Left forelimb (tissue), 1 donor: Measurements from ENCODE around the gene OR2A12.
A peak's percentile ranks its signal among the peaks of the same experiment; 100 is the strongest.
"Not testable (repeated sequence)": the region's sequence is repeated elsewhere in the genome, so short reads cannot be mapped to it uniquely, and the experiment has no call there.

Source experiments
- DNase-seq: peaks from one replicate; pipeline ENCODE4 v3.0.0-alpha.2; 2018; ENCODE audit warnings: low spot score

Gene OR2A12

DNA sequence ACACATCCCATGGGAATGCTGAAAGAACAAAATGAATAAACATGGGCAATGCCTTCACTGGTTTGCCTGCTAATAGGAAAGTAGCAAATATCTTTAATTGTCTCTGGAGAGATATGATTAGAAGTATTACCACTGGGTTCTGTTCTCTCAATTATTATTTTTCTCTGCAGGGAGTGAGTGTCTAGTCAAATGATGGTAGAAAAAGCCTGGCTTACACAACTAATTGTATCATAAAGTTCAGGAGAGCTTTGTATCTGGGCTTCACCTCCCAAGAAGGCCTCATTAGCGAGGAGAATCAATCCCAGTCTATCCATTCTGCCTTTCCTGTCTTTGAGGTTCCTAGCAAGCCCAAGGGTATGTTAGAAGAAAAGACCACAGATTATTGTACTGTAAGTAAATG lies 36.8 kb downstream of the OR2A12 start, which contains the start of gene OR2A14:
OR2A14 (plus strand) TSS at position 301 of the 400 bp plus-strand sequence. CDS start 5,937 bp downstream, outside the sequence.
- no peak for DNase-seq

DNA sequence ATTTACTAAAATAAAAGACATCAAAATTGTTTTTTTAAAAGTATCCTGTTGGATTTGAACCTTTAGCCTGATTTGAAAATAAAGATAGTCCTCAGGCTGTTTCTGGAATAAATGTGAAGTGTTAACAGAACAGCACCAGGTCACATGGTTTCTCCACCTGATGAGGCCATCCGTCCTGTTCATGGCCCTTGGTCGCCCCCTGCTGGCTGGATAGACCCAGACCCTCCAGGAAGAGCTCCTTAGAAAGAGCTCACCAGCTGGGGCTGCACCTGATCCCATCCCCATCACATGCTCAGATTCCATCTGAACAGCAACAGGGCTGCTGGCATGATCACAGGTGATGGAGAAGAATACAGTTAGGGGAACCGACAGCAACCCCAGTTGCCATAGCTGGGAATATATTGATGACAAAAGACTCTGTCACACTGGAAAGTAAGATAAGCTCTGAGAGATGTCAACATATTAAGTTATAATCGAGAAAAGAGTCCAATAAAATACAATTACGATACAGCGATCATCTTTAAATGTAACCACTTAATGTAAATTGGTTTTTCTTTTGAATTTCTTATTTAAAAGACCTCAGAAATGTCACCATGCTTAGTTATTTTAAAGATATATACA lies 41.7 kb downstream of the OR2A12 start:
- peak; percentile 78 for DNase-seq

DNA sequence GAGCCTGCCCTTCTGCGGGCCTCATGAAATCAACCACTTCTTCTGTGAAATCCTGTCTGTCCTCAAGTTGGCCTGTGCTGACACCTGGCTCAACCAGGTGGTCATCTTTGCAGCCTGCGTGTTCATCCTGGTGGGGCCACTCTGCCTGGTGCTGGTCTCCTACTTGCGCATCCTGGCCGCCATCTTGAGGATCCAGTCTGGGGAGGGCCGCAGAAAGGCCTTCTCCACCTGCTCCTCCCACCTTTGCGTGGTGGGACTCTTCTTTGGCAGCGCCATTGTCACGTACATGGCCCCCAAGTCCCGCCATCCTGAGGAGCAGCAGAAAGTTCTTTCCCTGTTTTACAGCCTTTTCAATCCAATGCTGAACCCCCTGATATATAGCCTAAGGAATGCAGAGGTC lies 43.5 kb downstream of the OR2A12 start:
- not testable (repeated sequence) for DNase-seq

DNA sequence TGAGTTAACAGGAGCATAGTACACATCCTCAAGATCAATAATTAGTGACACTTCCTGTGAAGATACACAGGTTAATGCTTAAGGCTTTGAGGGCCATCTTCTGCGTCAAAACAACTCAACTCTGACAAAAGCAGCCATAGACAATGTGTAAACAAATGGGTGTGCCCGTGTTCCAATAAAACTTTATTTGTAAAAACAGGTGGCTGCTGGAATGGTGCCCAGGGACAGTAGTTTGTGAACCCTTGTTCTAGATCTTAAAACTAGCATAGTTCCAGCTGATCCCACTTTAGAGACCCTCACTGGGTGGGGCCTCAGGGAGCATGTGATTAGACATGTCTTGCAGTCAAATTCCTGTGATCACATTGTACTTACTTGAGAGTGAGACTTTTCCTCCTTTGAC lies 44.7 kb downstream of the OR2A12 start:
- DNase-seq = no peak

DNA sequence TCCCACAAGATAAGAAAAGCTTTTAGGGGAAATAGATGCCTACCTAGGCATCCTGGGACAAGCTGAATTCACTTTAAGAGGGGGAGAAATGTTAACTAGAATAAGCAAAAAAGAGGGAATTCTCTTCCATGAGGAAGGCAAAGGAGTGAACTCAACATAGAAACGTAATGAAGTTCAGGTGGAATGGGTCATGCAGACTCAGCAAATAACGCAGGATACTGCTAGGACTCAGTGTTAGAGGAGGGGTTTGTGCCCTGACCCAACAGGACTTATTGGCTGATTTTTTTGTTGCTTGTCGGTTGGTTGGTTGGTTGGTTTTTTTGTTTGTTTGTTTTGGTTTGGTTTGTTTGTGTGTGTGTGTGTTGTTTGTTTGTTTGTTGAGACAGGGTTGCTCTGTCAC lies 46.2 kb downstream of the OR2A12 start:
- DNase-seq = no peak

DNA sequence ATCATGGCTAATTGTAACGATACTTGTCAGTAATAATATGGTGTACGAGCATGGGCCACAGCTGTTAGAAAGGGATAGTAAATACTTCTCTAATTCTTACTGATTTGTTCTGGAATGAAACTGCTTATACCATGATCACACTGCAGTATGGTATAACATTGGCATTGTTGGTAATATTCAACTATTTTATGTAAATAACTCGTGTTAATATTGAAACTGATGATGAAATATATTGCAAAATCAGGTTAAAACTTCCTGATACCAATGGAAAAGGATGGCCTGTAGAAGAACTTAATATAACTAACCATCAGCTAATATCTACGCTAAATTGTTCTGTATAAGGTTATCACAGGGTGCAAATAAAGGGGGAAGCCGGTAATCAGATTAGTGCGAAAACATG lies 47.2 kb downstream of the OR2A12 start:
- no peak for DNase-seq

DNA sequence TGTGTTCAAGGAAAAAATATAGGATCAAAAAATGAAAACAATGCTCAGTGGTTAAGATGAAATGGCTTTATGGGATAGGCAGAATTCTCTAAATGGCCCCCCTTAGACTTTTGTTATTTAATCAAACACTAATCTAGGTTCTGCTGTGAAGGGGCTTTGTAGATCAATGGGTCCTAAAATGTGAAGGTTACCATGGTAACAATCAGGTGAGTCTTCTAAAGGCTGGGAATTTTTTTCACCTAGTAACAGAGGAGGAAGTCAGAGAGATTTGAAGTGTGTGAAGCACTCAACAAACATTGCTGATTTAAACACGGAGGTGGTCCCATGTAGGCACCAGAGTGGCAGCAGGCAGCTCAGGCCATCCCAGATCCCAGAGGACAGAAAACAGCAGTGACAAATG lies 48.0 kb downstream of the OR2A12 start:
- no peak for DNase-seq

DNA sequence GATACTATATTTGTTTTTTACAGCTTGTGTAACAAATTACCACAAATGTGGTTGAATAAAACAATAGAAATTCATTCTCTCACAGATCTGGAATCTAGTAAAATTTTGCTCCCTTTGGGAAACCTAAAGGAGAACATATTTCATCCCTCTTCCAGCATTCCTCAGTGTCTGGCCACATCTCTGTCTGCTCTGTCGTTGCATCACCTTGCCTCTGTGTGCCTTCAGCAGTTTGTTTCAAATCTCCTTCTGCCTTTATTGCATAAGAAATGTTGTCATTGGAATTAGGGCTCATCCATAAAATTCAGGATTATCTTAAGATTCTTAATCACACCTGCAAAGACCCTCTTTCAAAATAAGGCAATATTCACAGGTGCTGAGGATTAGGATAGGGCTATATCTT lies 51.4 kb downstream of the OR2A12 start:
- no peak for DNase-seq

DNA sequence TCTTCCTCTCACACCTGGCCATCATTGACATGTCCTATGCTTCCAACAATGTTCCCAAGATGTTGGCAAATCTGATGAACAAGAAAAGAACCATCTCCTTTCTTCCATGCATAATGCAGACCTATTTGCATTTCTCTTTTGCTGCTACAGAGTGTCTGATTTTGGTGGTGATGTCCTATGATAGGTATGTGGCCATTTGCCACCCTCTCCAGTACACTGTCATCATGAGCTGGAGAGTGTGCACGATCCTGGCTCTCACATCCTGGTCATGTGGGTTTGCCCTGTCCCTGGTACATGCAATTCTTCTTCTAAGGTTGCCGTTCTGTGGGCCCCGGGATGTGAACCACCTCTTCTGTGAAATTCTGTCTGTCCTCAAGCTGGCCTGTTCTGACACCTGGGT lies 56.1 kb downstream of the OR2A12 start:
- no peak for DNase-seq

DNA sequence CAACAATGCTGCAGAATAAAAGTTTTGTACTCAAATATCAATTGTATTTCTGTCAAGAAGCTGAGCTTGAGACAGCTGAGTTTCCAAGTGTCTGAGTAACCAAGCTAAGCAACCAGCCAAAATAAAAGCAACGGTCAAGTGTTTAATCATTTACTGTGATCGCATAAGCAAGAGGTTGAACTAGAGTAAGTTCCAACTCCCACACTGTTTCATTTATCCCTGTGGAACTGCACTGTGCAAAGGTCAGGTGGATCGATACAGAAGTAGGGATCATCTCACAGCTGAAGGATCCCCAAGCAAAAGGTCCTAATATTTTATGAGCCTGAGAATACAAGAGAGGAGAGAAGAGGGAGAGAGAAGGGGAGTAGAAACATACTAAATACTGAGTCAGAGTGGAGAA lies 58.3 kb downstream of the OR2A12 start:
- DNase-seq = no peak

DNA sequence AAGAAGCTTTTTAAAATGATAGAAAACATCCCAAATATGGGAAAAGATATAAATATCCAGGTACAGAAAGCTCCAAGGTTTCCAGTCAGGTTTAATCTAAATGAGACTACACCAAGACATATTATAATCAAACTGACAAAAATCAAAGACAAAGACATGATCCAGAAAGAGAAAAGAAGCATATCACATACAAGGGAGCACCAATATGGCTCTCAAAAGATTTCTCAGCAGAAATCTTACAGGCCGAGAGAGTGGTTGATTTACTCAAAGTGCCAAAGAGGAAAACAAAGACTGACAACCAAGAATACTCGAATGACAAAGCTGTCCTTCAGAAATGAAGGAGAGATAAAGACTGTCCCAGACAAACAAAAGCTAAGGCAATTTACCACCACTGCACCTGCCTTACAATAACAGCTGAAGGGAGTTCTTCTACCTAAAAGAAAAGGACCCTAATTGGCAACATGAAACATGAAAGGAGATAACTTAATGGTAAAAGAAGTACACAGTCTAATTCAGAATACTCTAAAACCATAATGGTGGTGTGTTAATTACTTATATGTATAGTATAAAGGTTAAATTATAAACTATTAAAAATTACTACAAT lies 62.2 kb downstream of the OR2A12 start:
- no peak for DNase-seq
